Heart left ventricle (tissue), 13 donors: ENCODE measurements around the gene HADHB.

Experiments
- POLR2A ChIP-seq, 2 donors: fragments of 450-650 bp; IDR thresholded peaks; one replicate each; pipeline ENCODE4 v1.6.1; 2017; ENCODE audit warnings: antibody characterized with exemption in 2 of 2, mild to moderate bottlenecking in 2 of 2, moderate library complexity in 2 of 2
- TF ChIP-seq, protein P1 (sequence below), 12 donors: fragments of 200-600 bp; sonication (generic) in 4 of 12; IDR thresholded peaks; one replicate each; pipeline versions ENCODE4 v1.5.0 to v1.8.0; 2018 to 2022; ENCODE audit warnings: antibody characterized with exemption in 12 of 12, mild to moderate bottlenecking in 5 of 12
- donor health status: ischemic (EF 13 %, LVEDD 7.1; RV severe dilation, severe dysfunction).
- donor health status: DM: no; HTN: yes; CAD: no.
- donor health status: DM: no; HTN: no; CAD: no.
- donor health status: ischemic (EF 25% LVEDD 6.9; RV normal size, moderate dysfunction).
- donor health status: ischemic (EF 25% LVEDD 5.7; RV mildly dilated, moderate dysfunction).
- donor health status: ischemic (EF 35%, LVEDD 5.7; RV mildly dilated, moderate dysfunction).
- donor health status: nonischemic (EF 11% LVEDD 7.7; RV severe dilation, severe dysfunction).
- donor health status: DM: yes; HTN: yes; CAD: no.
- donor health status: PGD.
- donor health status: ischemic (EF 29% LVEDD 5.4; RV normal size, mild dysfunction).
- donor health status: nonischemic (EF 23%, LVEDD 6.1; RV moderate dilation, normal function).

DNA sequence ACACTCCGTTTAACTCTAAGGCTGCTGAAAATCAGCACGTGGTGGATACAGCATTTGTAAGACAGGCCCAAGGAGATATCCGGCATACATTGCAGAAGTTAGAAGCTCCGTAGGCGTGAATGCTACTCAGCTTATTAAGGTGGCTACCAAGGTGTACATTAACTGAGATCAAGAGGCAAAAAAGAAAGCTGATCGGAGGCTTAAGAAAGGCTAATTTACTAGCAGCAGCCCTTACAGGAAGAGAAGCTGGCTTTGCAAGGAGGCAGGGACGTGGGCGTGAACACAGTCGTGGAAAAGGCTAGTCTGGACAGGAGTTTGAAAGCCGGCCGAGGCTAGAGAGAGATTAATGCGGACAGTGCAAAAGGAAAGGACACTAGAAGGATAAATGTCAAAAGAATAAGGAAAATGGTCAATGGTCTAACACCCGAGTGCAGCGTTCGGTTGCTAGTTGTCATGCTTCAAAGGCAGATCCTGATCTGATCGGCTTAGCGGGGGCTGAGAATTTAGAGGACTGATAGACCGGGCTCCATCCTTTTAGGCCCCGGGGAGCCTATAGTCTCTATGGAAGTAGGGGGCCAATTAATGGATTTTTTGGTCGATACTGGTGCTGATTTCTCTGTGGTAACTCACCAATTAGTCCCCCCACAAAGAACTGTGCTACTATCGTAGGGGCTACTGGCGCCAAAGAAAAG is 55.6 kb downstream of the HADHB start:
- TF ChIP-seq, protein P1, sequence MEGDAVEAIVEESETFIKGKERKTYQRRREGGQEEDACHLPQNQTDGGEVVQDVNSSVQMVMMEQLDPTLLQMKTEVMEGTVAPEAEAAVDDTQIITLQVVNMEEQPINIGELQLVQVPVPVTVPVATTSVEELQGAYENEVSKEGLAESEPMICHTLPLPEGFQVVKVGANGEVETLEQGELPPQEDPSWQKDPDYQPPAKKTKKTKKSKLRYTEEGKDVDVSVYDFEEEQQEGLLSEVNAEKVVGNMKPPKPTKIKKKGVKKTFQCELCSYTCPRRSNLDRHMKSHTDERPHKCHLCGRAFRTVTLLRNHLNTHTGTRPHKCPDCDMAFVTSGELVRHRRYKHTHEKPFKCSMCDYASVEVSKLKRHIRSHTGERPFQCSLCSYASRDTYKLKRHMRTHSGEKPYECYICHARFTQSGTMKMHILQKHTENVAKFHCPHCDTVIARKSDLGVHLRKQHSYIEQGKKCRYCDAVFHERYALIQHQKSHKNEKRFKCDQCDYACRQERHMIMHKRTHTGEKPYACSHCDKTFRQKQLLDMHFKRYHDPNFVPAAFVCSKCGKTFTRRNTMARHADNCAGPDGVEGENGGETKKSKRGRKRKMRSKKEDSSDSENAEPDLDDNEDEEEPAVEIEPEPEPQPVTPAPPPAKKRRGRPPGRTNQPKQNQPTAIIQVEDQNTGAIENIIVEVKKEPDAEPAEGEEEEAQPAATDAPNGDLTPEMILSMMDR (IDR thresholded peaks at IDR 0.05) = no peak
- no peak for TF ChIP-seq POLR2A (IDR thresholded peaks at IDR 0.05)
